K562 (cell line): ENCODE measurements around the gene GALNT18.

Source experiments
- ATF3 ChIP-seq, 2 experiments: fragments of 450-650 bp in 1 of 2; sonication (generic) in 1 of 2; formaldehyde crosslinking in 1 of 2; IDR thresholded peaks in 1 of 2; conservative IDR thresholded peaks in 1 of 2; 2 replicates each; pipeline versions ENCODE4 v1.6.1 to v1.8.1; 2016 to 2023; ENCODE audit warnings: mild to moderate bottlenecking in 2 of 2, moderate library complexity in 2 of 2, inconsistent platforms in 1 of 2, missing genetic modification reagents in 1 of 2
- EZH2 ChIP-seq: IDR thresholded peaks from 2 replicates; pipeline ENCODE4 v1.6.1; 2012; ENCODE audit warnings: low read depth, mild to moderate bottlenecking, inconsistent platforms, low read length, borderline replicate concordance

DNA sequence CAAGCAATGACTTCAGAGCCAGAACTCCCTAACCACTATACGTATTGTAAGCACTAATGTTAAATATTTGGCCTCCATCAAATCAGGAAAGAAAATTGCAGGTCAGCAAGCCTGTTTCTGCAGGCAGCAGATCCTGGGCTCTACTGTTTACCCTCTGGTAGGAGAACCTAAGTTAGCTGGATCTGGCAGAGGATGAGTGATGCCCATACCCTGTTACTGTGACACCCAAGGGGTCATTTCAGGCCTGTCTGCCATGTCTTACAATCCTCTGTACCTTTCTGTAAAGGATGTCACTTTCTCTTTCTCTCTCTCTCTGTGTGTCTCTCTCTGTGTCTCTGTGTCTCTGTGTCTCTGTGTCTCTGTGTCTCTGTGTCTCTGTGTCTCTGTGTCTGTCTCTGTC is 375.6 kb downstream of the GALNT18 start:
- TF ChIP-seq ATF3 (IDR thresholded peaks at IDR 0.05) (no peak), ATF3 (CRISPR knock-in tag; conservative IDR thresholded peaks at IDR 0.05) (no peak), EZH2 (no peak)
